ENCODE data around the gene OR2M7. TPM values are rescaled to one million over a fixed set of nuclear protein-coding genes. Genes with fewer than 3 reads are reported as not detected.

The OR2M7 gene
- total RNA-seq = not detected in 3 replicates
- long read RNA-seq = 0 reads

DNA sequence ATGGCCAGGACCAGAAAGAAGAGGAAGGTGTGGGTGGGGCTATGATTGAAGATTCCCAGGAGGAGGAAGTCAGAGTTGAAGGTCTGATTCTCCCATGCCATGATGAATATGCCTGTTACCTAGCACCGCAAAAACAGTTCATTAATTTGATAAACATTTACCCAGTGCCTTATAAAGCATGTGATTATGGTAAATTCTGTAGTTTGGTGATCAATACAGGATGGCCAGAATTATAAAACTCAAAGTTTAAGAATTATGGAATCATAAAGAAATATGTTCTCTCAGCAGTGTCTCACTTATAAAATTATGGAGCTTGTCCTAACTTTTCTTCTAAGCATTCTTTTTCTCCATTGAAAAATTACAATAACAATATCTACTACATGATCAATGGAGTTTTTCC lies at the start of gene OR2M7:
OR2M7 (minus strand) TSS at position 101 of the 400 bp plus-strand sequence; CDS start at position 101, 0 bp downstream.
- H3K4me3 Mint-ChIP-seq (ENCODE audit: unreplicated experiment) = no peak within 1 kb of the TSS
- H3K27ac Mint-ChIP-seq (ENCODE audit: unreplicated experiment) = no peak within 1 kb of the TSS
- H3K9me3 Mint-ChIP-seq (ENCODE audit: low read depth) = peaks cover 62% of the 10 kb centered on the region
- DNase-seq (ENCODE audit: low spot score) = no peak
- no peak for TF ChIP-seq CTCF (IDR thresholded peaks at IDR 0.05)
- no peaks in the 10 kb centered on the region for H3K27me3 Mint-ChIP-seq (ENCODE audit: low read depth)
- no peaks in the 10 kb centered on the region for H3K36me3 Mint-ChIP-seq (ENCODE audit: low read depth)
- H3K4me1 Mint-ChIP-seq (ENCODE audit: low read depth) = no peaks in the 10 kb centered on the region

GRCh38 chr1:248373761-248374160 lies 49.4 kb upstream of the OR2M7 start:
- Mint-ChIP-seq H3K36me3 (ENCODE audit: low read depth) (no peaks in the 10 kb centered on the region), H3K9me3 (ENCODE audit: low read depth) (peaks cover 75% of the 10 kb centered on the region), H3K27me3 (ENCODE audit: low read depth) (no peaks in the 10 kb centered on the region), H3K27ac (ENCODE audit: unreplicated experiment) (no peak overlapping the region), H3K4me3 (ENCODE audit: unreplicated experiment) (no peak overlapping the region), H3K4me1 (ENCODE audit: low read depth) (no peaks in the 10 kb centered on the region)
- DNase-seq (ENCODE audit: low spot score) = no peak
- TF ChIP-seq CTCF (IDR thresholded peaks at IDR 0.05) = no peak

DNA sequence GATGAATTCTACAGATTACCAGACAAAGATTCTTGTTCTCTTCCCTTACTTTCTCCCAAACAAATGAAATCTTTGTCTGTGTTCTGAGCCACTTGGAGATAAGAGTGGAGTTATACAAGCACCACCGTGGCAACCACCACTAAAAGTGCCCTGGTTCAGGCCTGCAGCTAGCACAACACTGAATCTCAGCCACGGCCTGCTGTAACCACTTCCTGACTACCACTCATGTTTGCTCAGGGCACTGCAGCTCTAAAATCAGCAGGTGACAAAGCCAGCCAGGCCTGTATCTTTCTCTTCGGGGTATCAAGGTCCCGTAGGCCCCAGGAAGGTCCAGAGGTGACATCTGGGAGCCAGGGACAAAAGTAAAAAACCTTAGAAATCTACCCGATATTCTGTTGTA lies 48.0 kb upstream of the OR2M7 start:
- Mint-ChIP-seq H3K36me3 (ENCODE audit: low read depth) (no peaks in the 10 kb centered on the region), H3K27me3 (ENCODE audit: low read depth) (no peaks in the 10 kb centered on the region), H3K4me1 (ENCODE audit: low read depth) (no peaks in the 10 kb centered on the region), H3K9me3 (ENCODE audit: low read depth) (peaks cover 75% of the 10 kb centered on the region), H3K27ac (ENCODE audit: unreplicated experiment) (no peak overlapping the region), H3K4me3 (ENCODE audit: unreplicated experiment) (no peak overlapping the region)
- DNase-seq (ENCODE audit: low spot score) = no peak
- no peak for TF ChIP-seq CTCF (IDR thresholded peaks at IDR 0.05)

- Mint-ChIP-seq H3K4me1 (ENCODE audit: low read depth) (no peaks in the 10 kb centered on the region), H3K9me3 (ENCODE audit: low read depth) (peaks cover 71% of the 10 kb centered on the region), H3K27me3 (ENCODE audit: low read depth) (no peaks in the 10 kb centered on the region), H3K27ac (ENCODE audit: unreplicated experiment) (no peak overlapping the region), H3K36me3 (ENCODE audit: low read depth) (no peaks in the 10 kb centered on the region), H3K4me3 (ENCODE audit: unreplicated experiment) (no peak overlapping the region)
- TF ChIP-seq CTCF (IDR thresholded peaks at IDR 0.05) = no peak
- DNase-seq (ENCODE audit: low spot score) = no peak
Measured at GRCh38 chr1:248366609-248367008, 42.2 kb upstream of the OR2M7 start.

DNA sequence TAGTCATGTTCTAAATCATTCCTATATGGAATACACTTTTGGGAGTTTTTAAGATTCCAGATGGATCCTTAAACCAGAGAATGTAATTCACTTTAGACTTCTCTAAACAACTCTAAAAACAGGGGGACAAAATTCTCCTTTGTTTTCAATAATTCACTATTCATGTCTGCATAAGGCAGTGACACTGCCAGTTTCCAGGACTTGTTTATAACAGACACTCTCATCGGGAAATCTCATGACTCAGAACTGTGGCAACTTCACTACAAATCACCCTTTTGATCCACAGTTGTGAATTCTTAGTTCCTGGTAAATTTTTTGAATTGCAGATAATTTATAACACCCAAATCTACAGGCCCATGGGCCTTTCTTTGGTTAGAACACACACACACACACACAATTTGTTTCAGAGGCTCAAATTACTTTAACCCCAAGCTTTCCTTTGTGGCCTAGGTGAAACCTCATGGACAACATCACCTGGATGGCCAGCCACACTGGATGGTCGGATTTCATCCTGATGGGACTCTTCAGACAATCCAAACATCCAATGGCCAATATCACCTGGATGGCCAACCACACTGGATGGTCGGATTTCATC lies 36.9 kb upstream of the OR2M7 start, which contains the start of gene OR2T4:
OR2T4 (plus strand) TSS at position 545 of the 595 bp plus-strand sequence; CDS start at position 545, 0 bp downstream.
- no peaks in the 10 kb centered on the region for H3K27me3 Mint-ChIP-seq (ENCODE audit: low read depth)
- H3K9me3 Mint-ChIP-seq (ENCODE audit: low read depth) = peaks cover 50% of the 10 kb centered on the region
- no peak within 1 kb of the TSS for H3K27ac Mint-ChIP-seq (ENCODE audit: unreplicated experiment)
- no peak for DNase-seq (ENCODE audit: low spot score)
- TF ChIP-seq CTCF (IDR thresholded peaks at IDR 0.05) = no peak
- no peak within 1 kb of the TSS for H3K4me3 Mint-ChIP-seq (ENCODE audit: unreplicated experiment)
- H3K4me1 Mint-ChIP-seq (ENCODE audit: low read depth) = no peaks in the 10 kb centered on the region
- no peaks in the 10 kb centered on the region for H3K36me3 Mint-ChIP-seq (ENCODE audit: low read depth)

Data from chondrocyte (in vitro differentiated cells).